Thoracic aorta (tissue), 2 donors: Measurements from ENCODE around the gene DKKL1. TPM values are rescaled to one million over a fixed set of nuclear protein-coding genes. Genes with fewer than 3 reads are reported as not detected.

Experiments
- ATAC-seq: fragments of 150-250 bp; one replicate; pipeline ENCODE4 v1.8.0; 2017; ENCODE audit warnings: low read depth; ENCODE audit not compliant: insufficient number of reproducible peaks, low FRiP score
- DNase-seq: peaks from one replicate; pipeline ENCODE4 v3.0.0-alpha.2; 2020; ENCODE audit warnings: low spot score
- H3K27ac ChIP-seq, 2 donors: fragments of 200-600 bp; sonication (generic); 1 replicate in 1 of 2; 2 replicates in 1 of 2; pipeline ENCODE4 v1.5.1; 2016; ENCODE audit warnings: mild to moderate bottlenecking in 2 of 2, moderate library complexity in 2 of 2
- H3K27me3 ChIP-seq: fragments of 200-600 bp; sonication (generic); replicated peaks from 2 replicates; pipeline ENCODE4 v1.6.0; 2016; ENCODE audit warnings: mild to moderate bottlenecking; ENCODE audit not compliant: insufficient read depth
- H3K36me3 ChIP-seq: fragments of 200-600 bp; sonication (generic); one replicate; pipeline ENCODE4 v1.5.1; 2016
- H3K4me1 ChIP-seq, 2 donors: fragments of 200-600 bp; sonication (generic); 1 replicate in 1 of 2; 2 replicates in 1 of 2; pipeline versions ENCODE4 v1.5.1 to v1.6.0; 2016; ENCODE audit warnings: low read depth in 2 of 2, mild to moderate bottlenecking in 1 of 2; ENCODE audit not compliant: control insufficient read depth in 1 of 2
- H3K4me3 ChIP-seq: fragments of 200-600 bp; sonication (generic); 2 replicates; pipeline ENCODE4 v1.5.1; 2016; ENCODE audit warnings: mild to moderate bottlenecking
- H3K9me3 ChIP-seq: fragments of 200-600 bp; sonication (generic); 2 replicates; pipeline ENCODE4 v1.5.1; 2016
- total RNA-seq, 2 donors: library from RNA; depleted of rRNA; stranded (reverse); fragments of >200 nt; gene quantifications; one replicate each; pipeline versions ENCODE4 v1.1.0 to v1.2.3, GENCODE V29; 2016
- TF ChIP-seq, protein P1 (sequence below): fragments of 200-600 bp; sonication (generic); IDR thresholded peaks from one replicate; pipeline ENCODE4 v1.5.1; 2019; ENCODE audit warnings: antibody characterized with exemption

Gene DKKL1
- total RNA-seq, 2 donors from 2014 or later, result 0.95 TPM; not detected in 1

DNA sequence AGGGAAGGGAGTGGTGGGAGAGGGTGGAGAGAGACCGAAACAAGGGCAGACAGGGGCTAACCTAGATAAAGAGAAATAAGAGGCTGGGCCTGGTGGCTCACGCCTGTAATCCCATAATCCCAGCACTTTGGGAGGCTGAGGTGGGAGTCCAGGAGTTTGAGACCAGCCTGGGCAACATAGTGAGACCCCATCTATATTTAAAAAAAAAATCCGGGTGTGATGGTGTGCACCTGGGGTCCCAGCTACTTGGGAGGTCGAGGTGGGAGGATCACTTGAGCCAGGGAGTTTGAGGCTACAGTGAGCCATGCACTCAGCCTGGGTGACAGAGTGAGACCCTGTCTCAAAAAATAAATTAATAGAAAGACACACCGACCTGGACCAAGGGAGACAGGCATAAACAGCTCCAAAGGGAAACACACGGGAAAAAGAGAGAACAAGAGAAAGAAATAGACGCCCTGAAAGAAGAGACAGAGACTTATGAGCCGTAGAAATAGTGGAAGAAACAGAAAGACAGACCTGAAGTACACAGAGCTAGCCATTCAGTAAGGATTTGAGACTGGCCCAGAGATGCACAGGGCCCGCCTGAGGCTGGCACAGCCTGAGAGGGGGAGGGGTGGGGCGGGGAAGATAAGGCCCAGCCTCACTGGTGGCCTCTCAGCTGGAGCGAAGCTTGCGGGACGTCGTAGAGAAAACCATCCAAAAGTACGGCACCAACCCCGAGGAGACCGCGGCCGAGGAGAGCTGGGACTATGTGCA is 26.2 kb upstream of the DKKL1 start:
- Histone ChIP-seq H3K36me3 (peaks cover 14% of the 10 kb centered on the region), H3K4me3 (no peak overlapping the region), H3K27ac (no peak overlapping the region), H3K27me3 (no peaks in the 10 kb centered on the region), H3K9me3 (no peaks in the 10 kb centered on the region), H3K4me1 (peaks cover 5 to 22% of the 10 kb centered on the region in 2 donors)
- TF ChIP-seq, protein P1, sequence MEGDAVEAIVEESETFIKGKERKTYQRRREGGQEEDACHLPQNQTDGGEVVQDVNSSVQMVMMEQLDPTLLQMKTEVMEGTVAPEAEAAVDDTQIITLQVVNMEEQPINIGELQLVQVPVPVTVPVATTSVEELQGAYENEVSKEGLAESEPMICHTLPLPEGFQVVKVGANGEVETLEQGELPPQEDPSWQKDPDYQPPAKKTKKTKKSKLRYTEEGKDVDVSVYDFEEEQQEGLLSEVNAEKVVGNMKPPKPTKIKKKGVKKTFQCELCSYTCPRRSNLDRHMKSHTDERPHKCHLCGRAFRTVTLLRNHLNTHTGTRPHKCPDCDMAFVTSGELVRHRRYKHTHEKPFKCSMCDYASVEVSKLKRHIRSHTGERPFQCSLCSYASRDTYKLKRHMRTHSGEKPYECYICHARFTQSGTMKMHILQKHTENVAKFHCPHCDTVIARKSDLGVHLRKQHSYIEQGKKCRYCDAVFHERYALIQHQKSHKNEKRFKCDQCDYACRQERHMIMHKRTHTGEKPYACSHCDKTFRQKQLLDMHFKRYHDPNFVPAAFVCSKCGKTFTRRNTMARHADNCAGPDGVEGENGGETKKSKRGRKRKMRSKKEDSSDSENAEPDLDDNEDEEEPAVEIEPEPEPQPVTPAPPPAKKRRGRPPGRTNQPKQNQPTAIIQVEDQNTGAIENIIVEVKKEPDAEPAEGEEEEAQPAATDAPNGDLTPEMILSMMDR, result no peak
- ATAC-seq (no peak), DNase-seq (no peak)

DNA sequence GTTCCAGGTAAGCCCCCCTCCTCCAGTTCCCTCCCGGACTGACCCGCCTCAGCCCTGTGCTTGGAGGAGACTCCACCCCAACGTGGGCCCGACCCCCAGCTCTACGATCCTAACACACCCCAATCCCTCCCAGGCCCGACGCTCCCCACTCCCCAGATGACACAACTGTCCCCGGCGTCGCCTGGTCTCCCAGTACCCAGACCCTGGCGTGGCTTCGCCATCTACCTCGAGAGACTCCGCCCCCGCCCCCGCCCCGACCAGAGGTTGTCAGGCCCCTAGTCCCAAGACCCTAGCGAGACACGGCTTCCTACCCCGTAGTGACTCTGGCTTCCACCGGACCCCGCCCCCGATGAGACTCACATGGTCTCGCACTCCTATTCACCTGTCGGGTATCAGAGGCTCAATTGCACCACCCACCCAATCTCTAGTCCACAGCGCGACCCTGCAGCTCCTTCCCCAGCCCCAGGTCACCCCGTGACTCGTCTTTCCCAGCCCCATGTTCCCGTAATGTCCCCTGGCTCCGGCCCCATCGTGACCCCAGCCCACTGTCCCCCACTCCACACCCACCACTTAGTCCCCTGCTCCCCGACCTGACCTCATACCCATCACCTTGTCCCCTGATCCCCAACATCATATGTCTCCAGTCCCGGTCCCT is 25.5 kb upstream of the DKKL1 start:
- no peaks in the 10 kb centered on the region for H3K9me3 ChIP-seq
- no peaks in the 10 kb centered on the region for H3K27me3 ChIP-seq
- peak overlapping the region; percentile 70 for H3K4me3 ChIP-seq
- peaks cover 21% of the 10 kb centered on the region for H3K36me3 ChIP-seq
- H3K27ac ChIP-seq, result no peak overlapping the region
- H3K4me1 ChIP-seq, result peaks cover 5 to 22% of the 10 kb centered on the region in 2 donors
- ATAC-seq (no peak), DNase-seq (no peak)
- TF ChIP-seq, protein P1, result no peak

DNA sequence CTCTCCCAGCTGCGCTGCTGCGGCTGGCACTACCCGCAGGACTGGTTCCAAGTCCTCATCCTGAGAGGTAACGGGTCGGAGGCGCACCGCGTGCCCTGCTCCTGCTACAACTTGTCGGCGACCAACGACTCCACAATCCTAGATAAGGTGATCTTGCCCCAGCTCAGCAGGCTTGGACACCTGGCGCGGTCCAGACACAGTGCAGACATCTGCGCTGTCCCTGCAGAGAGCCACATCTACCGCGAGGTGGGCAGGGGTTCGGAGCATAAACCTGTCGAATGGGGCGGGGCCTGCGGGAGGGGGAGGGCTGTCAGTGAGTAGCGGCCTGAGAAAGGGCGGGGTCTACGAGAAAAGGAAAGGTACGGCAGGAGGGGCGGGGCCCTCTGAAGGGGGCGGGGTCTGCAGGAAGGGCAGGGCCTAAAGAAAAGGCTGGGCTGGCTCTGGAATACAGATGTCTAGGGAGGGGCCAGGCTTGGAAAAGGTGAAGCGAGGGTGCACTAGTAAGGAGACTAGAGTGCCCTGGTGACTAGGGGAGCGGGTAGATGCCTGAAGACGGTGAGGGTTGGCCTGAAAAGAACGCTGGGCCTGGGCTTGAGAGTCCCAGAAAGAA is 24.9 kb upstream of the DKKL1 start:
- TF ChIP-seq, protein P1, result no peak
- peaks cover 22% of the 10 kb centered on the region for H3K36me3 ChIP-seq
- no peak overlapping the region for H3K27ac ChIP-seq
- DNase-seq, result peak; percentile 42
- H3K4me1 ChIP-seq, result peaks cover 5 to 22% of the 10 kb centered on the region in 2 donors
- ATAC-seq, result peak; percentile 2
- no peaks in the 10 kb centered on the region for H3K27me3 ChIP-seq
- no peaks in the 10 kb centered on the region for H3K9me3 ChIP-seq
- peak overlapping the region; percentile 70 for H3K4me3 ChIP-seq

DNA sequence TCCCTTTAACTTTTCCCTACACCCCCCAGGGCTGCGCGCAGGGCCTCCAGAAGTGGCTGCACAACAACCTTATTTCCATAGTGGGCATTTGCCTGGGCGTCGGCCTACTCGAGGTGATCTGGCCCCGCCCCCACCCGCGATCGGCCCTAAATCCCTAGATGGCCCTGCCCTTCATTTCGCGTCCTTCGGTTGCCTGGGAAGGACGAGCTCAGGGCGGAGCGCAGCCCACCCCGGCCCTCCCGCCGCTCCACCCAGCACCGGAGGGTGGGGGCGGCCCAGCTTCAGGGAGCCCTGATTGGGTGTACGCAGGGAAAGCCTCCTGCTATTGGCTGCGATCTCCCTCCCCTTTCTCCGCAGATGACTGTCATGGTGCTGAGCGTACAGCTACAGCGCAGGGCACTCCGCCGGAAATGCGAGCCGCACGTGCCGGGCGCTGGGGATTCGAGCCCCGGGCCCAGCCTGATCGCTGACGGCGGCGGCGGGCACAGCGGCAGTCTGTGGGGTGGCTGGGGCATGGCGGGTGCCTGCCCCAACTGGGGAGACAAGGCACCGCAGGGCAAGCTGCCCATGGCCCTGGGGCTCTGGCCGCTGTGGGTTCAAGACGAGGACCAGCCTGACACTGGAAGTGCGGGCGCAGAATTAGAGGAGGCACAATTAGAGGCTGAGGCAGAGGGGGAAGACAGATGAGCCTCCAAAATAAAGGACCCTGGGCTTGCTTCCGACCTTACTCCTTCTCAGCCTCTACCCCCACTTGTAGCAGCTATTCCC is 24.2 kb upstream of the DKKL1 start:
- ATAC-seq (peak; percentile 75), DNase-seq (peak; percentile 57)
- Histone ChIP-seq H3K36me3 (peaks cover 28% of the 10 kb centered on the region), H3K4me3 (peak overlapping the region; percentile 70), H3K9me3 (no peaks in the 10 kb centered on the region), H3K4me1 (peaks cover 5 to 22% of the 10 kb centered on the region in 2 donors), H3K27ac (peak overlapping the region; percentile 65 to 86), H3K27me3 (no peaks in the 10 kb centered on the region)
- TF ChIP-seq, protein P1, result no peak
